Measurements from ENCODE around the gene CDH22.

CDH22 gene

DNA sequence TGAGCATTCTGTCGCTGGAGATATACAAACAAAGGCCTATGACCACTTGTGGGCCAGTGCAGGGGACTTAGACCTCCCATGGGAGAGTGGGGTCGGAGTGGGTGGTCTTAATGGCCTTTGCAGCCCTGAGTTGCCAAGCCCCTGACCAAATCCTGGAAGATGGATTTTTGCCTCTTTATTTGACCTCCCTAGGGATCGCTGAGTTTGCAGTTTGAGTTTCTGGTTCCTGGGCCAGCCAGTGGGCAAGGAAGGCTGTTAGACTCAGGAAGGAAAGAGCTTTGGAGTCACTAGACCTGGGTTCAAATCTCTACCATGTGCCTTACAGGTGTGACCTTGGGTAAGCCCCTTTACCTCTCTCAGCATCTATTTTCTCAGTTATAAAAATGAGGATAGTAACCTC is 96.0 kb downstream of the CDH22 start:
- Histone ChIP-seq H3K9ac (ENCODE audit: low read depth, low read length) (no peak overlapping the region), H3K36me3 (ENCODE audit: control insufficient read depth, insufficient read depth, low read length) (no peaks in the 10 kb centered on the region), H3K27me3 (ENCODE audit: control insufficient read depth, insufficient read depth, low read length) (no peaks in the 10 kb centered on the region), H3K4me1 (ENCODE audit: control insufficient read depth, insufficient read depth, low read length) (peaks cover 13% of the 10 kb centered on the region), H3K9me3 (ENCODE audit: control insufficient read depth, insufficient read depth, low read length) (no peaks in the 10 kb centered on the region), H3K27ac (ENCODE audit: low read depth, low read length) (no peak overlapping the region), H3K4me3 (ENCODE audit: low read depth, low read length) (no peak overlapping the region)

DNA sequence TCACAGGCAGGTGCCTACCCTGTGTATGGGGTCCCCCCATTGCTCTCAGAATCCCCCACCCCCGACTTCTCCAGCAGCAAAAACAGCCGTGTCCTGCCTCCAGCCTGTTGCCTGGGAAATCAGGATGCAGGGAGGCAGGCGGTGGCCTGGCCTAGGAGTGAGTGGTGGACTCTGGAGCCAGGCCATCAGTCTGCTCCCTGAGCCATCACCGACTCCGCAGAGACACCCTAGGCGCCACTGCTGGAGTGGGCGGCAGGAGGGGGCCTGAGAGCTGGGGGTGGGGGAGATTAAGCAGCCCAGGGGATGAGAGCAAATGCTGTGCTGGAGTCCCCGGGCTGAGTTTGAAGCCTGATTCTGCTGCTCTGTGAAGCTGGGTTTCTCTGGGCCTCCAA is 97.0 kb downstream of the CDH22 start:
- Histone ChIP-seq H3K4me1 (ENCODE audit: control insufficient read depth, insufficient read depth, low read length) (peaks cover 10% of the 10 kb centered on the region), H3K27me3 (ENCODE audit: control insufficient read depth, insufficient read depth, low read length) (no peaks in the 10 kb centered on the region), H3K4me3 (ENCODE audit: low read depth, low read length) (no peak overlapping the region), H3K9me3 (ENCODE audit: control insufficient read depth, insufficient read depth, low read length) (no peaks in the 10 kb centered on the region), H3K36me3 (ENCODE audit: control insufficient read depth, insufficient read depth, low read length) (no peaks in the 10 kb centered on the region), H3K9ac (ENCODE audit: low read depth, low read length) (no peak overlapping the region), H3K27ac (ENCODE audit: low read depth, low read length) (no peak overlapping the region)

DNA sequence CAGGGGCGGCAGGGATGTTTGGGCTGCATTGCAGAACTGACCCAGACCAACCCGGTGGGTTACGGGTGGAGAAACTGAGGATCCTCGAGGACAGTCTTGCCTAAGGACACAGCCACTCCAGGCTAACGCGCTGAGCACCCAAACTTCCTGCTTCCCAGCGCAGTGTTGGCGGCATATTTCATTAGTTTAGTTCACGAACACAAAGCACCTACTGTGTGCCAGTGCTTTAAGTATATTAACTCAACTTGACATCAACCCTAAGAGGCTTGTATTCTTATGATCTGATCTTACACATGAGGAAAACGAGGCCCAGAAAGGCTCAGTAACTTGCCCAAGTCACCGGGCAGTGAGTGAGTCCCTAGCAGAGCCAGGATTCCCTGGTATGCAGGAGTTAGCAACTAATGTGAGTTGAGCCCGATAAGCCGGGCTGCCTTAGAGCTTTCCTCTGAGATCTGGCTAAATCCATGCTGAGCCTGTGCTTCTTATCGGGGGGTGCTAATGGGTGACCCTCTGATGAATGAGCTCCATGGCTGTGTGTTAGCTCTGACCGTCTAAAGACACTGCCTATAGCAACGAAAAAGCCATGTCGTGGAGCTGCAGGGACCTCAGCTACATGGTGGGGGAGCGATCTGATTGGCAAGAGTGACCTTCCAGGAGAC is 97.5 kb downstream of the CDH22 start:
- Histone ChIP-seq H3K4me3 (ENCODE audit: low read depth, low read length) (no peak overlapping the region), H3K27me3 (ENCODE audit: control insufficient read depth, insufficient read depth, low read length) (no peaks in the 10 kb centered on the region), H3K36me3 (ENCODE audit: control insufficient read depth, insufficient read depth, low read length) (no peaks in the 10 kb centered on the region), H3K9ac (ENCODE audit: low read depth, low read length) (no peak overlapping the region), H3K27ac (ENCODE audit: low read depth, low read length) (no peak overlapping the region), H3K4me1 (ENCODE audit: control insufficient read depth, insufficient read depth, low read length) (peaks cover 5% of the 10 kb centered on the region; the same call in 1 of the 2 replicates), H3K9me3 (ENCODE audit: control insufficient read depth, insufficient read depth, low read length) (no peaks in the 10 kb centered on the region)

DNA sequence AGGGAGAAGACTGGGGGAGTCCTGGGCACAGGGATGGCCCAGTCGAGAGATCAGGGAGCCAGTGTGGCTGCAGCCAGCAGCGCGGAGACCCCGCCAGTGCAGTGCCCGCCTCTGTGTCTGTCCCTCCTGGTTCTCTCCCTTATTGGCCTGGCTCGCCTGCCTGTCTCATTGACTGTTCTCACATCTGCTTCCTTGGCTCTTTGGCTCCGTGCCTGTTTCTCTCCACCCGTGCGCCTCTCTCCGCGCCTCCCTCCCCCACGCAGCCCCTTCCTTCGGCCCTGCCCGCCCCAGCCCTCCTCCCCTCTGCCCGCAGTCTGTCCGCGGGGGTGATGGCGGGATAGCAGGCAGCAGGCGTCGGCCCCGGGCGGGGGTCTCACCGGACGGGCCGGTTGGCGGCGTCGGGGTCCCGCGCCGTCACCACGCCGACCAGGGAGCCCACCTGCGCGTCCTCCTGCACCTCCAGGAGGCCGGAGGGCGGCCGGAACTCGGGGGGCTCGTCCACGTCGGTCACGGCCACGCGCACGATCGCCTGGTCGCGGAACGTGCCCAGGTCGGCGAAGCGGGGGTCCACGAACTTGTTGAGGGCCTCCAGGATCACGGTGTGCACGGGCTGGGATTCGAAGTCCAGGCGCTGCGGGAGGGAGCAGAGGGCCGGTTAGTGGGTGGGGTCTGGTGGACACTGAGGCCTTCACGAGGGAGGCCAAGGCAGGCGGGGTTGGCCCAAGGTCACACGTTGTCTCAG is 98.2 kb downstream of the CDH22 start:
- Histone ChIP-seq H3K4me1 (ENCODE audit: control insufficient read depth, insufficient read depth, low read length) (no peaks in the 10 kb centered on the region), H3K27me3 (ENCODE audit: control insufficient read depth, insufficient read depth, low read length) (no peaks in the 10 kb centered on the region), H3K9me3 (ENCODE audit: control insufficient read depth, insufficient read depth, low read length) (no peaks in the 10 kb centered on the region), H3K9ac (ENCODE audit: low read depth, low read length) (no peak overlapping the region), H3K4me3 (ENCODE audit: low read depth, low read length) (no peak overlapping the region), H3K27ac (ENCODE audit: low read depth, low read length) (no peak overlapping the region), H3K36me3 (ENCODE audit: control insufficient read depth, insufficient read depth, low read length) (no peaks in the 10 kb centered on the region)

DNA sequence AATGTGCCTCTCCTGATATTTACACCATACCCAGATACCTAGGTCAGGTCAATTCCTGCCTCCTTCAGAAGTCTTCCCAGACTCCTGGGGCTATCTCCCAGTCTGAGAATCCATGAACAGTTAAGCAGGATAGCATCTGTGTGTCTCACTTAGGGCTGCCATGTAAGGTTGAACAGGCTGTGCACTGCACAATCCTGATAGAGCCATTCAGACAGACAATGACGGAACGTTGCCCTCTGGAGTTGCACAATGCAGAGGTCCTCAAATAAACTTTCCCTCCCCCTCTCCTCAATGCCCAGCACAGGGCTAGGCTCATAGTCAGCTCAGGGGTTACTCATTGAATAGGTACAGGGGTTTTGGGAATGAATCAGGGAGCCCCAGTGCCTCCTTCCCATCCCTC is 100.5 kb downstream of the CDH22 start:
- H3K4me1 ChIP-seq (ENCODE audit: control insufficient read depth, insufficient read depth, low read length) = peaks cover 7% of the 10 kb centered on the region; the same call in 1 of the 2 replicates
- no peak overlapping the region for H3K4me3 ChIP-seq (ENCODE audit: low read depth, low read length)
- H3K36me3 ChIP-seq (ENCODE audit: control insufficient read depth, insufficient read depth, low read length) = no peaks in the 10 kb centered on the region
- H3K27me3 ChIP-seq (ENCODE audit: control insufficient read depth, insufficient read depth, low read length) = no peaks in the 10 kb centered on the region
- H3K27ac ChIP-seq (ENCODE audit: low read depth, low read length) = no peak overlapping the region
- no peaks in the 10 kb centered on the region for H3K9me3 ChIP-seq (ENCODE audit: control insufficient read depth, insufficient read depth, low read length)
- H3K9ac ChIP-seq (ENCODE audit: low read depth, low read length) = no peak overlapping the region

DNA sequence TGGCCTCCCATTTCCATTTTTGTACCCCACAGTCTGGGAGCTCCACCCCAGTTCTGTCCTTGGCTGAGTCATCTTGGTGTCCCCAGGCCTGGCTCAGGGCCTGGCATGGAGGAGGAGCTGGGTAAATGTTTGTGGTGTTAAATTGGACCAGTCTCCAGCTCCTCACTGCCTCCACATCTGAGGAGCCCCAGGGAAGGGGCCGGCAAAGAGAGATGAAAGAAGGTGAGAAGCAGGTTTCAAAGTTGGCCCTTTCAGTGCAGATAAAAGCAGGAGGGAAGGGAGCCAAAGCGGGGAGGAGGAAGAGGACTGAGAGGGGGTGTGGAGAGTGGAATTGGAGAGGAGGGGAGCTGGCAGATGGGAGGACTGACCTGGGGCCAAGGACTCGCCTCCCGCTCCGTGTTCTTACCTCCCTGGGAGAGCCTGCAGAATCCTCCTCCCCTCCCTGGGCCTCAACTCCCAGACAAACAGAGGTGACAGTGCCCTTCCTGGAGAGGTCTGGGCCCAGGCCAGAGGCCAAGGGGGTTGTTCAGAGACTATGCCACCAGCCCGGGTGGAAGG is 101.2 kb downstream of the CDH22 start:
- Histone ChIP-seq H3K4me1 (ENCODE audit: control insufficient read depth, insufficient read depth, low read length) (peaks cover 10% of the 10 kb centered on the region; the same call in 1 of the 2 replicates), H3K27me3 (ENCODE audit: control insufficient read depth, insufficient read depth, low read length) (no peaks in the 10 kb centered on the region), H3K9me3 (ENCODE audit: control insufficient read depth, insufficient read depth, low read length) (no peaks in the 10 kb centered on the region), H3K4me3 (ENCODE audit: low read depth, low read length) (no peak overlapping the region), H3K27ac (ENCODE audit: low read depth, low read length) (no peak overlapping the region), H3K36me3 (ENCODE audit: control insufficient read depth, insufficient read depth, low read length) (no peaks in the 10 kb centered on the region), H3K9ac (ENCODE audit: low read depth, low read length) (no peak overlapping the region)

DNA sequence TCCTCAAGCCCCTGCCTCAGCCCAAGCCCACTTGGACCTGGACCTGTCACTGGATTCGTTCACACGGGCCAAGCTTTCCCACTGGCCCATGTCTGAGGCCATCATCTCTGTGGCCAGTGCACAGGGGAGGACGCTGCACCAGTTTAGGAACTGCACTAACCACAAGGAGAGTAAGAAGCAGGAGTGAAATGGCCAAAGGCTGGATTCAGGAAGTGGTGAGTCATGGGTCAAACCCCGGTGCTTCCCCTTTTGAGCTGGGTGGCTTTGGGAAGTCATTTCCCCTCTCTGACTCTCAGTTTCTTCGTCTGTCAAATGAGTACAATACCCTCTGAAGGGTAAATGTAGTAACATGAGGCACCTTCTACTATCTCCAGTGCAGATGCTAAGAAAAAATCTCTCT is 102.3 kb downstream of the CDH22 start:
- no peaks in the 10 kb centered on the region for H3K9me3 ChIP-seq (ENCODE audit: control insufficient read depth, insufficient read depth, low read length)
- H3K27ac ChIP-seq (ENCODE audit: low read depth, low read length) = no peak overlapping the region
- H3K36me3 ChIP-seq (ENCODE audit: control insufficient read depth, insufficient read depth, low read length) = no peaks in the 10 kb centered on the region
- no peak overlapping the region for H3K4me3 ChIP-seq (ENCODE audit: low read depth, low read length)
- H3K4me1 ChIP-seq (ENCODE audit: control insufficient read depth, insufficient read depth, low read length) = peaks cover 10% of the 10 kb centered on the region; the same call in 1 of the 2 replicates
- H3K27me3 ChIP-seq (ENCODE audit: control insufficient read depth, insufficient read depth, low read length) = no peaks in the 10 kb centered on the region
- no peak overlapping the region for H3K9ac ChIP-seq (ENCODE audit: low read depth, low read length)

DNA sequence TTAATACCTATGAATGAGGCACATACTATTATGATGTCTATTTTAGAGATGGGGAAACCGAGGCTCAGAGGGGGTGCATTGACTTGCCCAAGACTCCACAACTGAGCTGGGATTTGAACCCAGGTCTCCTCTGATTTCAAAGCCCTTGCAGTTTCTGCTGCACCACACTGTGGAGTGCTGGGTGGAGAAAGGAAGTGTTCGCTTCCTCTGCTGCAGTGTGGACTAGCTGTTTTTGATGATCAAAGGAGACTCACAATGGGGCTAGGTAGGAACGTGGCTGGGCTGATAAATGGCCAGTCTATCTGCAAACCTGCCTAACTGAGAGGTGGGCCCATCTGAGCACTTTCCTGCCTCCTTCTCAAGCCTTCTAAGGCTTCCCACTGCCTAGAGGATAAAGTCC is 102.9 kb downstream of the CDH22 start:
- peaks cover 10% of the 10 kb centered on the region; the same call in 1 of the 2 replicates for H3K4me1 ChIP-seq (ENCODE audit: control insufficient read depth, insufficient read depth, low read length)
- H3K9me3 ChIP-seq (ENCODE audit: control insufficient read depth, insufficient read depth, low read length) = no peaks in the 10 kb centered on the region
- no peak overlapping the region for H3K9ac ChIP-seq (ENCODE audit: low read depth, low read length)
- H3K4me3 ChIP-seq (ENCODE audit: low read depth, low read length) = no peak overlapping the region
- H3K27ac ChIP-seq (ENCODE audit: low read depth, low read length) = no peak overlapping the region
- H3K27me3 ChIP-seq (ENCODE audit: control insufficient read depth, insufficient read depth, low read length) = no peaks in the 10 kb centered on the region
- H3K36me3 ChIP-seq (ENCODE audit: control insufficient read depth, insufficient read depth, low read length) = no peaks in the 10 kb centered on the region

DNA sequence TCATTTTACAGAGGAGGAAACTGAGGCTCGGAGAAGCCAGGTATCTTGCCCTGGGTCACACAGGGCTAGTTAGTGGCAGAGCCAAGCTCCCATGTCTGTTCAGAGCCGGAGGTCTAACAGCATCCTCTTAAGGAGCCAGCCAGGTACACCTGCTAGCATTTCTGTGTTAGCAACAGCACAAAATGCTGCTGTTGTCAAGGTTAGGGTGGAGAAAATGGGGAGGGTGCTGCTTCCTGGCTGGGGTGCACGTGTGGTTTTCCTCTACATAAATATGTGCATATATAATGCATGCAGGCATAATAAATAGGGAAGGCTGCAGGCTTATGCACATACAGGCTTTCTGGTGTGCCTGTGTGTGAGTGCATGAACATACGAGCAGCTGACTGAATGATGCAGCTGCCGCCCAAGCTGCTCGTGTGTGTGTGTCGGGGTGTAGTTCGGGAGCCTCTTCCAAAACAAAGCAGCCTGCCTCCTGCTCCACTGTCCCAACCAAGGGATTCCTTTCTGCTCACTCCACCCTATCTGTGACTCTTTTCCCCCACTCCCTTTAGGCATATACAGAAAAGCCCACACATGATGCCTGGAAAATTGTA is 103.6 kb downstream of the CDH22 start:
- no peaks in the 10 kb centered on the region for H3K27me3 ChIP-seq (ENCODE audit: control insufficient read depth, insufficient read depth, low read length)
- no peak overlapping the region for H3K27ac ChIP-seq (ENCODE audit: low read depth, low read length)
- H3K4me3 ChIP-seq (ENCODE audit: low read depth, low read length) = no peak overlapping the region
- peaks cover 10% of the 10 kb centered on the region; the same call in 1 of the 2 replicates for H3K4me1 ChIP-seq (ENCODE audit: control insufficient read depth, insufficient read depth, low read length)
- H3K9ac ChIP-seq (ENCODE audit: low read depth, low read length) = no peak overlapping the region
- no peaks in the 10 kb centered on the region for H3K36me3 ChIP-seq (ENCODE audit: control insufficient read depth, insufficient read depth, low read length)
- no peaks in the 10 kb centered on the region for H3K9me3 ChIP-seq (ENCODE audit: control insufficient read depth, insufficient read depth, low read length)

DNA sequence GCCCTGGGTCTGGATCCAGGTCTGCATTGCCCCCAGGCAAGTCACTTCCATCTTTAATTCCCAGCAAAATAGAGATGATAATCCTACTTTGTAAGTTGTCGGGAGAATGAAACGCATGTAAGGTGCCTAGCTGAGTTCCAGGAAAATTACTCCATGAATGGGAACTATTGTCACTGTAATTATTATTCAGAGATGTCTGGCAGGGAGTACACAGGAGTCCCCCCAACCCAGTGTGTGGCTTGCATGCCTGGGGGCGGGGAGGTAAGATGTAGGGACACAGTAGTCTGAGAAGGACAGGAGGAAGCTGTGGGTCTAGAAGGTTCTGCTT is 104.8 kb downstream of the CDH22 start:
- no peaks in the 10 kb centered on the region for H3K9me3 ChIP-seq (ENCODE audit: control insufficient read depth, insufficient read depth, low read length)
- H3K4me1 ChIP-seq (ENCODE audit: control insufficient read depth, insufficient read depth, low read length) = peaks cover 10% of the 10 kb centered on the region; the same call in 1 of the 2 replicates
- no peak overlapping the region for H3K9ac ChIP-seq (ENCODE audit: low read depth, low read length)
- H3K36me3 ChIP-seq (ENCODE audit: control insufficient read depth, insufficient read depth, low read length) = no peaks in the 10 kb centered on the region
- H3K27me3 ChIP-seq (ENCODE audit: control insufficient read depth, insufficient read depth, low read length) = no peaks in the 10 kb centered on the region
- H3K27ac ChIP-seq (ENCODE audit: low read depth, low read length) = no peak overlapping the region
- H3K4me3 ChIP-seq (ENCODE audit: low read depth, low read length) = no peak overlapping the region
